K562 (cell line): ENCODE measurements around the gene KRT28. TPM values are rescaled to one million over a fixed set of nuclear protein-coding genes. Genes with fewer than 3 reads are reported as not detected.
A peak's percentile ranks its signal among the peaks of the same experiment; 100 is the strongest.

Source experiments
- ARNT ChIP-seq, 2 experiments: fragments of 450-650 bp; IDR thresholded peaks; 2 replicates each; pipeline ENCODE4 v1.6.1; 2016; ENCODE audit warnings: mild to moderate bottlenecking in 1 of 2
- BRD4 ChIP-seq: fragments of 200-600 bp; sonication (generic); IDR thresholded peaks from 2 replicates; pipeline ENCODE4 v1.6.1; 2017; ENCODE audit warnings: inconsistent platforms
- CC2D1A ChIP-seq: fragments of 450-650 bp; IDR thresholded peaks from 2 replicates; pipeline ENCODE4 v1.6.1; 2017; ENCODE audit warnings: mild to moderate bottlenecking
- CHD1 ChIP-seq: fragments of 200-600 bp; sonication (generic); IDR thresholded peaks from one replicate; pipeline ENCODE4 v1.6.1; 2012; ENCODE audit warnings: mild to moderate bottlenecking, moderate library complexity, low read length, inconsistent platforms
- ERF ChIP-seq: fragments of 450-650 bp; formaldehyde crosslinking; IDR thresholded peaks from 2 replicates; pipeline ENCODE4 v1.4.0; 2020; ENCODE audit warnings: mild to moderate bottlenecking, mixed read lengths
- ETS2 ChIP-seq: IDR thresholded peaks from 2 replicates; pipeline ENCODE4 v1.6.1; 2016; ENCODE audit warnings: borderline replicate concordance, missing genetic modification characterization, mild to moderate bottlenecking, moderate library complexity, missing compliant biosample characterization; ENCODE audit not compliant: poor library complexity, severe bottlenecking
- FOXA3 ChIP-seq, 2 experiments: fragments of 450-650 bp in 1 of 2; sonication (generic) in 1 of 2; formaldehyde crosslinking; IDR thresholded peaks in 1 of 2; conservative IDR thresholded peaks in 1 of 2; 2 replicates each; pipeline versions ENCODE4 v1.4.0 to v1.8.0; 2020 to 2022; ENCODE audit warnings: mild to moderate bottlenecking in 2 of 2, missing genetic modification reagents in 1 of 2
- FUS ChIP-seq: fragments of 200-400 bp; formaldehyde crosslinking; optimal IDR thresholded peaks from 2 replicates; pipeline ENCODE3; 2017; ENCODE audit warnings: low read depth, low read length
- GATA2 ChIP-seq: sonication (generic); formaldehyde crosslinking; IDR thresholded peaks from 2 replicates; pipeline ENCODE4 v1.4.0; 2020; ENCODE audit warnings: mild to moderate bottlenecking, missing genetic modification reagents
- HDAC2 ChIP-seq: fragments of 450-650 bp; IDR thresholded peaks from 2 replicates; pipeline ENCODE4 v1.6.1; 2016; ENCODE audit warnings: mild to moderate bottlenecking
- LEF1 ChIP-seq: fragments of 450-650 bp; IDR thresholded peaks from 2 replicates; pipeline ENCODE4 v1.6.1; 2016; ENCODE audit warnings: mild to moderate bottlenecking
- NFRKB ChIP-seq: fragments of 450-650 bp; IDR thresholded peaks from 2 replicates; pipeline ENCODE4 v1.6.1; 2016; ENCODE audit warnings: low read depth
- PHTF2 ChIP-seq: fragments of 250-450 bp; sonication (Bioruptor Pico); IDR thresholded peaks from 2 replicates; pipeline ENCODE4 v1.5.0; 2021; ENCODE audit warnings: mild to moderate bottlenecking
- POLR2AphosphoS5 ChIP-seq: IDR thresholded peaks from 2 replicates; pipeline ENCODE4 v1.6.1; 2011; ENCODE audit warnings: mild to moderate bottlenecking, low read depth, low read length, moderate library complexity; ENCODE audit not compliant: control insufficient read depth, insufficient read depth
- POU5F1 ChIP-seq: fragments of 150-350 bp; IDR thresholded peaks from 2 replicates; pipeline ENCODE4 v1.6.1; 2014; ENCODE audit warnings: borderline replicate concordance, low read length, low read depth, mild to moderate bottlenecking; ENCODE audit not compliant: partially characterized antibody
- RBM22 ChIP-seq: fragments of 200-400 bp; formaldehyde crosslinking; IDR thresholded peaks from 2 replicates; pipeline ENCODE4 v1.6.1; 2018; ENCODE audit warnings: low read length, low read depth; ENCODE audit not compliant: poor library complexity, severe bottlenecking
- RBM39 ChIP-seq: fragments of 200-400 bp; formaldehyde crosslinking; optimal IDR thresholded peaks from 2 replicates; pipeline ENCODE3; 2018; ENCODE audit warnings: low read depth, low read length
- RCOR1 ChIP-seq, 2 experiments: IDR thresholded peaks; 2 replicates each; pipeline ENCODE4 v1.6.1; 2012; ENCODE audit warnings: low read depth in 2 of 2, low read length in 2 of 2, borderline replicate concordance in 1 of 2, improper control_type of control experiment in 1 of 2
- SMAD4 ChIP-seq: fragments of 250-450 bp; sonication (Bioruptor Pico); conservative IDR thresholded peaks from 2 replicates; pipeline ENCODE4 v1.8.0; 2021; ENCODE audit warnings: inconsistent platforms, mild to moderate bottlenecking, moderate library complexity
- TAF1 ChIP-seq: IDR thresholded peaks from 2 replicates; pipeline ENCODE4 v1.6.1; 2011; ENCODE audit warnings: mild to moderate bottlenecking, low read length, moderate library complexity; ENCODE audit not compliant: insufficient read depth, control insufficient read depth, severe bottlenecking; ENCODE audit errors: extremely low read depth
- ZBED1 ChIP-seq: IDR thresholded peaks from 2 replicates; pipeline ENCODE4 v1.6.1; 2014
- ZNF140 ChIP-seq: fragments of 250-450 bp; sonication (Bioruptor Pico); IDR thresholded peaks from 2 replicates; pipeline ENCODE4 v1.8.0; 2021; ENCODE audit warnings: moderate library complexity, mild to moderate bottlenecking, inconsistent platforms
- ZNF146 ChIP-seq: IDR thresholded peaks from one replicate; pipeline ENCODE4 v1.6.1; 2018; ENCODE audit warnings: missing compliant biosample characterization; ENCODE audit not compliant: unreplicated experiment
- ZNF174 ChIP-seq: fragments of 250-450 bp; sonication (Bioruptor Pico); IDR thresholded peaks from 2 replicates; pipeline ENCODE4 v1.4.0; 2020; ENCODE audit warnings: mild to moderate bottlenecking
- ZNF239 ChIP-seq: fragments of 250-450 bp; sonication (Bioruptor Pico); IDR thresholded peaks from 2 replicates; pipeline ENCODE4 v1.4.0; 2020; ENCODE audit warnings: mild to moderate bottlenecking
- ZNF668 ChIP-seq: fragments of 250-450 bp; sonication (Bioruptor Pico); IDR thresholded peaks from 2 replicates; pipeline ENCODE4 v1.8.0; 2022; ENCODE audit warnings: mild to moderate bottlenecking, inconsistent platforms
- ZSCAN29 ChIP-seq: fragments of 450-650 bp; IDR thresholded peaks from 2 replicates; pipeline ENCODE4 v1.6.1; 2017
- polyA plus RNA-seq, 8 experiments: library from polyadenylated mRNA; depleted of rRNA in 4 of 8; stranded (reverse) in 5 of 8; unstranded in 3 of 8; fragments of >200 nt; fragmentation: Nextera tagmentation in 2 of 8; fragmentation: Illumina TruSeq in 1 of 8; extraction: Ambion mirVana in 2 of 8; extraction: Trizol in 1 of 8; gene quantifications; 2 replicates each; pipeline versions ENCODE4 v1.2.1 to v1.2.3, GENCODE V29; 2011 to 2014; ENCODE audit warnings: inconsistent platforms in 1 of 8, missing spikeins in 1 of 8
- total RNA-seq, 7 experiments: library from RNA; depleted of rRNA in 6 of 7; stranded (reverse); fragments of >200 nt in 6 of 7; fragmentation: Illumina TruSeq in 2 of 7; extraction: Trizol in 2 of 7; gene quantifications; 2 replicates each; pipeline versions ENCODE4 v1.2.1 to v1.2.3, GENCODE V29; 2011 to 2021; ENCODE audit warnings: low replicate concordance in 1 of 7
- TF ChIP-seq, protein P1 (sequence below): fragments of 450-650 bp; IDR thresholded peaks from 2 replicates; pipeline ENCODE4 v1.6.1; 2016; ENCODE audit warnings: missing biosample characterization, missing genetic modification characterization
- TF ChIP-seq, protein P2 (sequence below), 2 experiments: fragments of 450-650 bp; IDR thresholded peaks; 2 replicates each; pipeline ENCODE4 v1.6.1; 2016

Gene KRT28
- total and polyA plus RNA-seq, 9 of the 15 experiments (the other 6 are each of a cell fraction or from before 2014, with no cell fraction given): not detected

DNA sequence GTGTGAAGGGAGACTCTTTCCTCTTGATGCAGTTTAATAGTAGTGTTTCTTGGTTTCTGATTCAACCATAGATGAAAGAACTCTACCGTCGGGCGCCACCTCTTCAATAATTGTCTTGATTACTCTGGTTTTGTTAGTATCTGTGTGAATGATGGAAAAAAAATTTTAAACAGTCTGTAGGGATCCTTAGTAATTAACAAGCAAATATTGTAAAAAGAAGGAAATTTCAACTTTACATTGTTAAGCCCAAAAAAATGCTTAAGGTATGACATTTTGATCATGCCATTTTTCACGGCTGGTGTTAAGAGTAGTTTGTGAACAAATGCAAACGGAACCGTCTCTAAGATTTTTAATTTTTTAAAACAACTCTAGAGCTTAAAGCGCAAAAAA is 18.6 kb upstream of the KRT28 start (continued):
- no peak for TF ChIP-seq ZNF668
- 0 out of 4 replicates have a peak, but pooled peaks of 1 of the 2 experiments have one; percentile 55 for TF ChIP-seq ARNT (IDR thresholded peaks at IDR 0.05)
- peak; percentile 41; the same call in 1 of the 2 replicates for TF ChIP-seq BRD4
- TF ChIP-seq ETS2 (tag): no peak
- TF ChIP-seq HDAC2: no peak
- TF ChIP-seq, protein P1, sequence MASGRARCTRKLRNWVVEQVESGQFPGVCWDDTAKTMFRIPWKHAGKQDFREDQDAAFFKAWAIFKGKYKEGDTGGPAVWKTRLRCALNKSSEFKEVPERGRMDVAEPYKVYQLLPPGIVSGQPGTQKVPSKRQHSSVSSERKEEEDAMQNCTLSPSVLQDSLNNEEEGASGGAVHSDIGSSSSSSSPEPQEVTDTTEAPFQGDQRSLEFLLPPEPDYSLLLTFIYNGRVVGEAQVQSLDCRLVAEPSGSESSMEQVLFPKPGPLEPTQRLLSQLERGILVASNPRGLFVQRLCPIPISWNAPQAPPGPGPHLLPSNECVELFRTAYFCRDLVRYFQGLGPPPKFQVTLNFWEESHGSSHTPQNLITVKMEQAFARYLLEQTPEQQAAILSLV (tag): no peak
- no peak for TF ChIP-seq FOXA3 (CRISPR knock-in tag; conservative IDR thresholded peaks at IDR 0.05 in 1 of 2, IDR thresholded peaks at IDR 0.05 in 1 of 2)
- TF ChIP-seq, protein P2, sequence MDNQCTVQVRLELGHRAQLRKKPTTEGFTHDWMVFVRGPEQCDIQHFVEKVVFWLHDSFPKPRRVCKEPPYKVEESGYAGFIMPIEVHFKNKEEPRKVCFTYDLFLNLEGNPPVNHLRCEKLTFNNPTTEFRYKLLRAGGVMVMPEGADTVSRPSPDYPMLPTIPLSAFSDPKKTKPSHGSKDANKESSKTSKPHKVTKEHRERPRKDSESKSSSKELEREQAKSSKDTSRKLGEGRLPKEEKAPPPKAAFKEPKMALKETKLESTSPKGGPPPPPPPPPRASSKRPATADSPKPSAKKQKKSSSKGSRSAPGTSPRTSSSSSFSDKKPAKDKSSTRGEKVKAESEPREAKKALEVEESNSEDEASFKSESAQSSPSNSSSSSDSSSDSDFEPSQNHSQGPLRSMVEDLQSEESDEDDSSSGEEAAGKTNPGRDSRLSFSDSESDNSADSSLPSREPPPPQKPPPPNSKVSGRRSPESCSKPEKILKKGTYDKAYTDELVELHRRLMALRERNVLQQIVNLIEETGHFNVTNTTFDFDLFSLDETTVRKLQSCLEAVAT (IDR thresholded peaks at IDR 0.05): peak in 1 of 2 experiments; percentile 65; a peak in 1 of 4 replicates
- TF ChIP-seq CHD1: peak; percentile 36
- TF ChIP-seq ZSCAN29: no peak
- no peak for TF ChIP-seq CC2D1A
- peak; percentile 55; the same call in 1 of the 2 replicates for TF ChIP-seq NFRKB
- TF ChIP-seq ZNF239: no peak
- TF ChIP-seq TAF1: no peak
- no peak for TF ChIP-seq PHTF2 (CRISPR knock-in tag)
- TF ChIP-seq RCOR1 (IDR thresholded peaks at IDR 0.05; ENCODE audit: borderline replicate concordance in 1 of 2, low read depth in 2 of 2, low read length in 2 of 2): no peak
- TF ChIP-seq RBM22: no peak
- no peak for TF ChIP-seq ZNF140 (CRISPR knock-in tag)
- no peak for TF ChIP-seq LEF1
- TF ChIP-seq RBM39: no peak
- no peak for TF ChIP-seq ZNF174 (CRISPR knock-in tag)
- no peak for TF ChIP-seq ZNF146
- no peak for TF ChIP-seq ZBED1
- no peak for TF ChIP-seq GATA2 (CRISPR knock-in tag)
- TF ChIP-seq FUS: no peak
- TF ChIP-seq SMAD4 (CRISPR knock-in tag): no peak
- no peak for TF ChIP-seq POLR2AphosphoS5
- no peak for TF ChIP-seq ERF
- no peak for TF ChIP-seq POU5F1
